Jurkat, Clone E6-1 (cell line): ENCODE results near the gene RSPO1.
A peak's percentile ranks its signal among the peaks of the same experiment; 100 is the strongest.

Experiments used
- DNase-seq: peaks from one replicate; pipeline ENCODE4 v3.0.0-alpha.2; 2011; ENCODE audit warnings: low read depth, low spot score
- H3K4me3 ChIP-seq: 2 replicates; pipeline ENCODE4 v1.5.1; 2011; ENCODE audit warnings: mild to moderate bottlenecking, low read length, control low read depth, moderate library complexity

The RSPO1 gene

DNA sequence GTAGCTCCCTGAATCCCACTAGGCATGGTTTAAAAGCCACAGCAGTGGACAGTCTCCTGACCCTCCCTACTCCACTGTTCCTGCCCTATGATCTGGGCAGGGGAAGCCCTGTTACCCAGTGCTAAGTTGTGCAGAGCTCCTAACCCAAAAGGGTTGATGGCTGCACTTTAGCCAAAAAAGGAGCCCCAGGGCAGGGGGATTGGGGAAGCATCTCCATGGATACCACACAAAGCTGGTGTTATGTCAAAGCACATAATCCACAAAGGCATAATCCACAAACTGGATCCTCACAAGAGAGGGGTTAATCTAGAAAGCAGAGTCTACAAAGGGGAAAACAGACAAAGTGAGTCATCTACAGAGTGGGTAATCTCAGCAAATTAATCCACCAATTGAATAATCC lies 5.7 kb downstream of the RSPO1 start:
- no peak overlapping the region for H3K4me3 ChIP-seq
- no peak for DNase-seq

DNA sequence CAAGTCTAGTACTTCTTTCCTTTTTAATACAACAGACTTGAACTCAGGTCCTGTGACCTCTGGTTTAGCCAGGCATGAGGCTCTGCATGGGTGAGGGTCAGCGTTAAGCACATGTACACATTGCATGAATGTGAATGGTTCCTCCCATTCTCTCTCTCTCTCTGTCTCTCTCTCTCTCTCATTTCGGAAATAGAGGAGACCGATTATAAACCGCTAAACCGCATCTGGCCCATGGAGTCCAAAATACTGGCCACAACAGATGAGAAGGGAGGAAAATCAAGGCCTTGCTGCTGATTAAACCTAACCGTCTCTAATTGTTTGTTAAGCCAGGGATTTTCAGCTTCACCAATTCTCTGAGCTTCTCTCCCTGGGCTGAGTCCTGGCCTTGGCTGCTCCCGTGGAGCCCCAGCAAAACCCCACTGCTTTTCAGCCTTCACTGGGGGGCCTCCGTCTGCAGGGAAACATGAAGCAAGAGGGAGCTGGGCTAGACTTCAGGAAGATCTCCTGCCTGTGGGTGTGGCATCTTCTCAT lies 6.6 kb downstream of the RSPO1 start:
- no peak overlapping the region for H3K4me3 ChIP-seq
- DNase-seq, result no peak

- no peak for DNase-seq
- H3K4me3 ChIP-seq, result no peak overlapping the region
Observed at GRCh38 chr1:37622131-37622530, 12.6 kb downstream of the RSPO1 start.

- no peak for DNase-seq
- H3K4me3 ChIP-seq, result no peak overlapping the region
Observed at GRCh38 chr1:37621326-37621870, 13.3 kb downstream of the RSPO1 start.

- H3K4me3 ChIP-seq, result no peak overlapping the region
- no peak for DNase-seq
Observed at GRCh38 chr1:37620707-37621106, 14.0 kb downstream of the RSPO1 start.

- no peak for DNase-seq
- no peak overlapping the region for H3K4me3 ChIP-seq
Observed at GRCh38 chr1:37616330-37616729, 18.4 kb downstream of the RSPO1 start.

- no peak for DNase-seq
- no peak overlapping the region for H3K4me3 ChIP-seq
Observed at GRCh38 chr1:37614105-37614504, 20.6 kb downstream of the RSPO1 start.

- H3K4me3 ChIP-seq, result no peak overlapping the region
- no peak for DNase-seq
Observed at GRCh38 chr1:37612186-37612585, 22.5 kb downstream of the RSPO1 start.

- DNase-seq, result no peak
- H3K4me3 ChIP-seq, result no peak overlapping the region
Observed at GRCh38 chr1:37609994-37610393, 24.7 kb downstream of the RSPO1 start.

DNA sequence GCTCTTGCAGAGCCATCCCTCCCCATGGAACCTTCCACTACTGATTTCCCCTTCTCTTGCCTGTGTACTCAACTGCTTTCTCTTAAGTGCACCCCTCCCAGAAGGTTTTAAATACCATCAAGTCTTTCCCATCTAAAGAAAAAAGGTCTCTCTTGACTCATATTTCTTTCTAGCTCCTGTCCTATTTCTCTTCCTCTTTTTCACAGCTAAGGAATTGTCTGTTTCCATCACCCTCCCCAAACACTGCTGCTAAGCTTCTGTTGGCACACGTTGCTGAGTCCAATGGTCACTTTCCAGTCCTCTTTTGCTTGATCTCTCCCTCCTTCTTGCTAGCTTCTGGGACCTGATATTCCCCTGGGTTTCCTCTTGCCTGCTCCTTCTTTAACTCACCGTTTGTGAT lies 25.7 kb downstream of the RSPO1 start:
- no peak for DNase-seq
- no peak overlapping the region for H3K4me3 ChIP-seq

GRCh38 chr1:37606481-37607263 lies 28.0 kb downstream of the RSPO1 start:
- no peak overlapping the region for H3K4me3 ChIP-seq
- no peak for DNase-seq

GRCh38 chr1:37605806-37606474 lies 28.8 kb downstream of the RSPO1 start:
- no peak overlapping the region for H3K4me3 ChIP-seq
- DNase-seq, result no peak

DNA sequence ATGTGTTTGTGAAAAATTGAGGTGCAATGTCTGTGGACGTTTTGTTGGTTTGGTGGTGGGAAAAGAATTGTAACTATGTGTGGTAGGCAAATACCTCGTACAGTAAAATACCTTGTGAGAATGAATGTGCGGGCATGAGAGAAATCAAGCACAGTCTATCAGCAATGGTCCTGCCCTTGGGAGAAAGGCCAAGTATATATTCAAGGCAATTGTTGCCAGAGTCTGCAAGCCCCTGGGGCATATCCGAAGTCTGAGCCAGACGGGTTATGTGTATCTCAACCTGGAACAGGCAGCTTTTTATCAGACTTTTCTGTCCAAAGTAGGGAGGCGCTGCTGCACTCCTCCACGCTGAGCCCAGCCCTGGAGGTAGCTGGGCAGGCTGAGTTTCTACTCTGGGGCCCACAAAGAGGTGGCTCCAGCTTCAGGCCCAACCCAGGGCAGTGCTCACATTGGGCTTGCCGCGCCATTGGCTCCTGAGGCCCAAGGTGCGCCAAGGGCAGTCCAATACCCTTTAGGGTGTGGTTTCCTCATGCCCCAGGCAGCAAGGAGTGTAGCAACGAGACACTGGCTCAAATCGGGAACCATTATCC lies 29.5 kb downstream of the RSPO1 start:
- DNase-seq, result no peak
- H3K4me3 ChIP-seq, result no peak overlapping the region

DNA sequence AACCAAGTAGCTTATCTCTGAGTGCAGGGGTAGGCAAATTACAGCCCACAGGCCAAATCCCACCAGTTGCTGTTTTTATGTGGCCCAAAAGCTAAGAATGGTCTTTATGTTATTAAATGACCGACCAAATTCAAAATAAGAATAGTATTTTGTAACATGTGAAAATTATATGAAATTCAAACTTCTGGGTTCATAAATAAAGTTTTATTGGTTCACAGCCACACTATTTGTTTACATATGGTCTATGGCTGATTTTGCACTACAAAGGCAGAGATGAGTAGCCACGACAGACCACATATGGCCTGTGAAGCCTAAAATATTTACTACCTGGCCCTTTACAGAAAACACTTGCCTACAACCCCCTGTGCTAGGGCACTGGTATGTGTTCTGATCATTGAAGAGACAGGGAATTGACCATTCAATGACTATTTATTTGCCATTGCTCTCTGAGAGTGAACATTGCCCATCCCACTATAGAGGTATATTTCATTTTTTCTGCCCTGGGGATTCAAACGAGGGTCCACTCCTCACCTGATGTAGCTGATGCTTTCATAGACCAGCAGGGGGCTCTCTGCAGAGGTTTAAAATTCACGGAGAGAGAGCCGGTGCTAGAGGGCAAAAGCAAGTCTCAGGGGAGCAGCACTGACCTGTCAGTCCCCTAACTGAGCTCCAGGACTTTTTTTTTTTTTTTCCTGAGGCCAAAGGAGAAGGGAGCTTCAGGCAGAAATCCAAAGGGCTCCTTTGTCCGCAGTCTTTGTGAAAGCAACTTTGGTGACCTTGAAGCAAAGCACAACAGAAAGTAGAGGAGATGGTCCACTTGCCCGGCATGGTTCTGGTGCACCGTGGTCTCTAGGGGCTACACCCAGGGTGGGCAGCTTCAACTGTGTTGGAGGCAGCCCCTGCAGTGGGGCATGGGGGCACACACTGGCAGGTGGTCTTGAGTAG lies 31.7 kb downstream of the RSPO1 start:
- DNase-seq, result no peak

GRCh38 chr1:37601441-37601840 lies 33.3 kb downstream of the RSPO1 start:
- DNase-seq, result no peak
- H3K4me3 ChIP-seq, result no peak overlapping the region

More for the DNA sequence above, 31.7 kb downstream of the RSPO1 start:
- no peak overlapping the region for H3K4me3 ChIP-seq

- DNase-seq, result no peak
- H3K4me3 ChIP-seq, result no peak overlapping the region
Observed at GRCh38 chr1:37599940-37600339, 34.8 kb downstream of the RSPO1 start.

DNA sequence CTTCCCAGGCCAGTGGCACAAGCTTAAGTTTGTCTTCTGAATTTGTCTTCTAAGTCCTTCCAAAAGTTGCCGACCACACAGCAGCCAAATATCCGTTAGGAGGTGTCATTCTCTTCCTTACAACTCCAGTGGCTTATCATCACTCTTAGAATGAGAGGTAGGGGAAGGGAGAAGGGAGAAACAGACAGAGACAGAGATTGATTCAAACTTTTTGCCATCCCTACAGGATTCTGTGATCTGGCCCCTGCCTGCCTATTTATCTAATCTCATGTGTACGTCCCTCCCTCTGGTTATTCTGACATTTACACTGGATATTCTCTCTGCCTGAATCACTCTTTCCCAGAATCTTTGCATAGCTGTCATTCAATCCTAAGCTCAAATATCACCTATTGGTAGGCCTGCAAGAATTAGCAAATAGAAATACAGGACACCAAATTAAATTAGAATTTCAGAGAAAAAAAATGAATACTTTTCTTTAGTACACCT lies 38.5 kb downstream of the RSPO1 start:
- H3K4me3 ChIP-seq, result peak overlapping the region; percentile 93
- DNase-seq, result no peak

- peak; percentile 91 for DNase-seq
- peak within 1 kb of the TSS; percentile 93 for H3K4me3 ChIP-seq
Observed at GRCh38 chr1:37595440-37596181, 39.1 kb downstream of the RSPO1 start, which contains the start of gene GNL2. Gene GNL2, minus strand, starts transcription at chr1:37595937. Its CDS starts 115 bp downstream, at chr1:37595822.
